HG03521 (cell line): ENCODE measurements around the gene REEP1.

ENCODE experiments used
- ATAC-seq: cut with Tn5 transposase; IDR thresholded peaks from one replicate; pipeline ENCODE4 v1.9.1; 2021; ENCODE audit warnings: mild to moderate bottlenecking, moderate library complexity; ENCODE audit not compliant: unreplicated experiment

The REEP1 gene, protein sequence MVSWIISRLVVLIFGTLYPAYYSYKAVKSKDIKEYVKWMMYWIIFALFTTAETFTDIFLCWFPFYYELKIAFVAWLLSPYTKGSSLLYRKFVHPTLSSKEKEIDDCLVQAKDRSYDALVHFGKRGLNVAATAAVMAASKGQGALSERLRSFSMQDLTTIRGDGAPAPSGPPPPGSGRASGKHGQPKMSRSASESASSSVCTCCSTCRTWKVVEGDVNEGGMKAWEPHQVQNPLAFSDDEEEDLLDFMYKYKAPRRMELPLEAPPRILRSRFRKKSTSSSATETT

DNA sequence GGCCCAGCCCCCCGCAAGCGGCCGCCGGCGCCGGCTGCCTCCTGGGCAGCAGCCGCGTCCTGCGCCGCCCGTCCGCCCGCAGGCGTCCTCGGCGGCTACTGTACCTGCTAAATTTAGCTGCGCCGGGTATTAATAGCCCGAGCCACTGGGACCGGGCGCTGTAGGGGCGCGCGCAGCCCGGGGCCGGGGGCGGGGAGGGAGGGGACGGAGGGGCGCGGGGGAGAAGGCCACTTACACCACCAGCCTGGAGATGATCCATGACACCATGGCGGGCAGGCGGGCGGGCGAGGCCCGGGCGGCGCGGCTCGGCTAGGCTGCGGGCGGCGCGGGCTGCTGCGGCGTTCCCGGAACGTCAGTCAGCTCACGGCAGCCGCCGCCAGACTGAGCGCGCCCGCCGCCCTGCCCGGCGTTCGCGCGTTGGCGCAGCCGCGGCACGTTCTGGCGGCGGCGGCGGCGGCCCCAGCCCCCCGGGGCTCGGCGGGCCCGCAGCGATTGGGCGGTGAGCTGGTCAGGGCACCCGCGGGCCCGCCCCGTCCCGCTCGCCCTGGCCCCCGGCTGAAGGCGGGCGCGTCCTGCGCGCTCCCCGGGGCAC lies at the start of gene REEP1:
Gene REEP1 (minus strand): TSS at position 383 of the 592 bp plus-strand sequence. CDS start 116 bp downstream, at position 267.
- ATAC-seq: no peak

DNA sequence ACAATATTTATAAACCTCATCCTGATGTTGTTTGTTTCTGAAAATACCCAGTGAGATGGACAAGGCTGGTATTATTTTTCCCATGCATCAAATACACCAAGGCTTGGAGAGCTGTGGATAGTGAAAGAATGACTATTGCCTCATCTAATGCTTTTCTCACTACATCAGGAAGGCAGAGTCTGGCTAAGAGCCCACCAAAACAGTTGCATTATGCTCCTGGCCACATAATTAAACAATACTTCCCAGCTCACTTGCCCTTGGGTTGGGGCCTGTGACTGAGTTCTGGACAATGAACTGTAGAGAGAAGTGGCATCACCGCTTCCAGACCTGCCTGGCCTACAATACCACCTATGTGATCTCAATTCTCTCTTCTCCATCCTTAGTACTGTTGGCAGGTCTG lies 46.4 kb upstream of the REEP1 start:
- no peak for ATAC-seq

DNA sequence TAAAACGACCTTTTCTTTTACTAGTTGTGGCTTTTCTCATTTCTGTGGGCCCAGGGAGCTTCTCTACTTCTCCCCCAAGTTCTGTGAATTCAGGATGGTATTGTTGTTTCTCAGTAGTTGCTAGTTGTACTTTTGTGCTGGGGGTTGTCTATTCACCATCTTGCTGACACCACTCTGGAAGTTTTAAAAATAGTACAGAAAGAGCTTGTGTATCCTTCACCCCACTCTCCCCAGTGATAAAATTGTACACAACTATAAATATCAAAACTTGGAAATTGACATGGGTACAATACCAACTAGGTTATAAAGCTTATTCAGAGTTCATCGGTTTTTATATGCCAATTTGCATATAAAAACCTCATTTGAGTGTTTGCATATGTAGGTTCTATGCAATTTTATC lies 45.3 kb upstream of the REEP1 start:
- no peak for ATAC-seq

DNA sequence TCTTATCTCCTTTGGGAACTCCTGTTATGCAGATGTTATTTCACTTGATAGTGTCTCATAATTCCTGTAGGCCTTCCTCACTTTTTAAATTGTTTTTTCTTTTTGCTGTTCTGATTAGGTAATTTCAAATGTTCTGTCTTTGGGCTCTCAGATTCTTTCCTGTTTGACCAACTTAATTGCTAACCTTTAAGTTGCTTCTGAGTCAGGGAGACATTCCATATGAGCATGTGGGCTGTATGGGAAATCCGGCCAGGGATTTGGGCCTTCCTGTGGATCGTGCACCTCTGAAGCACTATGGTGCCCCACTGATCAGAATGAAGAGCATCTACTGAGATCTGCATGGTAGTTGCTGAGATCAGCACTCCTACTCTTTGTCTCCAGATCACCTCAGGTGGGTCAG lies 44.7 kb upstream of the REEP1 start:
- no peak for ATAC-seq

DNA sequence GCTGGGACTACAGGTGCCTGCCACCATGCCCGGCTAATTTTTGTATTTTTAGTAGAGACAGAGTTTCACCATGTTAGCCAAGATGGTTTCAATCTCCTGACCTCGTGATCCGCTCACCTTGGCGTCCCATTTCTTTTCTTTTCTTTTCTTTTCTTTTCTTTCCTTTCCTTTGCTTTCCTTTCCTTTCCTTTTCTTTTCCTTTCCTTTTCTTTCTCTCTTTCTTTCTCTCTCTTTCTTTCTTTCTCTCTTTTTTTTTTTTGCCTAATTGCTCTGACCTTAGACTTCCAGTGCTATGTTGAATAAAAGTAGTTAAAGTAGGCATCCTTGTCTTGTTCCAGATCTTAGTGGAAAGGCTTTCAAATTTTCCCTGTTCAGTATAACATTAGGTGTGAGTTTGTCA lies 41.0 kb upstream of the REEP1 start:
- ATAC-seq: no peak

DNA sequence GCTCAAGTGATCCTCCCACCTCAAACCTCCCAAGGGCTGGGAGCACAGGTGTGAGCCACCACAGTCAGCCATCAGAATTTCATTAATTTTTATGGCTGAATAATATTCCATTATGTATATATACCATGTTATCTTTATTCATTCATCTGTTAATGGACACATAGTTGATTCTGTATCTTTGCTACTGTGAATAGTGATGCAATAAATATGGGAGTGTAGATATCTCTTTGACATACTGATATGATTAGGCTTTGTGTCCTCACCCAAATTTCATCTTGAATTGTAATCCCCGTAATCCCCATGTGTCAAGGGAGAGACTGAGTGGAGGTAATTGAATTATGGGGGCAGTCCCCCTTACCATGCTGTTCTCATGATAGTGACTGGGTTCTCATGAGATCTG lies 38.2 kb upstream of the REEP1 start:
- ATAC-seq: no peak

DNA sequence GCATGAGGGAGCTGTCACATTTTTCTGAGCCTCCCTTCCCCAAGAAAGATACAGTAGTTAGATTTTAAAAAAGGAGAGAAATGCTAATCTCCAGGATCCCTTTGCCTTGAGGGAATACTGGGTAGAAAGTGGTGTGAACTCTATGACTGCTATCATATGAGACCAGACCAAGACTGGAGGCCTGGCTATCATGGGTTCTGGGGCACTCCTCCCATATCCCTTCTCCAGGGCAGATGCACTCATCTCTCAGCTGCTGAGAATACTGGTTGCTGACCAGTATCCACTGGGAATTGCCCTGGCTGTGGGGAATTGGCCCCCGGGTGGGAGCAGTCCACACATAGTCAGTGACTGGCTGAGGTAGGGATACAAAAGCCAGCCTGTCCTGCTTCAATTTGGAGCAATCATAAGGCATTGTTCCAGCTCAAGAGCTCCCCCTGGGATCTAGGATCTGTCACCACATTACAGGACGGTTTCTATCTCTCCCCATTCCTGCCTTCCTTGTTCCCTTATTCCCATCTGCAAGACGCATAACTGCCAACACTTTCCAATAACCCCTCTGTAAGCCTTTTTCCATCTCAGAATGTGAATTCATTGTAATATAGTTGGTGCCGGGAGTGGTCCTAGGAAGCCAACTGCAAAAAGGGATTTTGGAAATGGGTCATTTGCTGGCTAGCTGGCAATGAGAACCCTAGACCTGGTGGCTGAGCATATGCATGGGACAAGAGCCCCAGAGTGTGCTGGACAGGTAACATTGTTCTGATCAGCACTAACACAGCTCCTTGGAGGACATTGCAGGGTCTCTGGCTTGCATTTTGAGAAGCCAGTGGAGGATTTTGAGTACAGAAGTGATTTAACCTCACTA lies 35.4 kb upstream of the REEP1 start:
- ATAC-seq: no peak

DNA sequence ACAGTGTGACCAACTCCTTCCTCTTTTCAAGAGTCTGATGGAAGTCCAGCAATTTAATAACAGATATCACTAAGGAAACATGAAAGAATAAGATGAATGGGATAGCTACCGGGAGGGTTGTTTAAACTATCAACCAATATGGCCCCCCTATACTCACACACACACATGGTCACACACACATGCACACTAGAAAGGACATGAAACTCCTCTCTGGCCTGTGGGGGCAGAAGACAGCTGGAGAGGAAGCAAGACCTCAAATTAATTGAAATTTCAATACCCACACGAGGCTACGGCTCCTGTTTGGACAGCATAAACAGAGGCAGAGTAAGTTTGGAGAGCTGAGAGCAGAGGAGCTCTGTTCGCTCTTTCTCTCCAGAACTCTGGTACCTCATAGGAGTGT lies 34.7 kb upstream of the REEP1 start:
- ATAC-seq: no peak

DNA sequence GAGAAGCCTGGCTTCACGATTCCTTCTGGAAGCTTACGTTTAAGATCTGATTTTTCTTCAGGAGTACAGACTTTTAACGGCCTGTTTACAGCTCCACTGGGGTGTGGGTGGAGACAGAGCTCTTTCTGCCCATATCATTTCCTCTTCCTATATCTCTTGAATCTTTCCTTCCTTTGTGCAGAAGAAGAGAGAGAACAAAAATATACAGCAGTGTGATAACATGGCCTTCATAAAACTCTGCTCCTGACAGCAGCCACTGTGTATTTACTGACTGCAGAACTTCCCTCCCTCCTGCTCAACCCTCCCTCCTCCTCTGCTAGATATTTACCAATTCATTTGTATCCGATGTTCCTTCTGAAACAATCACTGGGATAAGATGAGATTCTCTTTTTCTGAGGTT lies 34.1 kb upstream of the REEP1 start:
- ATAC-seq: no peak

DNA sequence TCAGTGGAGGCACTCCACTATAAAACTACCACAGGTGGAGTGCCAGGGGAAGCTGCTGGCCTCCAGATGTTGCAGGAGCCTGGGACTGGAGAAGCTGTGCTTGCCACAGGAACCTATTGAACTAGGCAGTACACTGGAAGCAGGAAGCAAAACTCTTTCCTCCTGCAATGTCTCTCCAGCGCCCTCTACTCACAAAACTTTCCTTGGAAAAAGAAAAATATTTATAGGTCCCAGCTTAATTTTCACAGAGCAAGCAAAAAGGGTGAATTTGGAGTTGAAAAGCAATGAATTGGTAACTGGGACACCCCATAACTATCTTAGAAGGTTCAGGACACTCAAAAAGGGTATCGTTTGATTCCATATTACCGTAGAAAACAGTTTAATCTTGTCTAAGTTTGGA lies 33.2 kb upstream of the REEP1 start:
- ATAC-seq: no peak

DNA sequence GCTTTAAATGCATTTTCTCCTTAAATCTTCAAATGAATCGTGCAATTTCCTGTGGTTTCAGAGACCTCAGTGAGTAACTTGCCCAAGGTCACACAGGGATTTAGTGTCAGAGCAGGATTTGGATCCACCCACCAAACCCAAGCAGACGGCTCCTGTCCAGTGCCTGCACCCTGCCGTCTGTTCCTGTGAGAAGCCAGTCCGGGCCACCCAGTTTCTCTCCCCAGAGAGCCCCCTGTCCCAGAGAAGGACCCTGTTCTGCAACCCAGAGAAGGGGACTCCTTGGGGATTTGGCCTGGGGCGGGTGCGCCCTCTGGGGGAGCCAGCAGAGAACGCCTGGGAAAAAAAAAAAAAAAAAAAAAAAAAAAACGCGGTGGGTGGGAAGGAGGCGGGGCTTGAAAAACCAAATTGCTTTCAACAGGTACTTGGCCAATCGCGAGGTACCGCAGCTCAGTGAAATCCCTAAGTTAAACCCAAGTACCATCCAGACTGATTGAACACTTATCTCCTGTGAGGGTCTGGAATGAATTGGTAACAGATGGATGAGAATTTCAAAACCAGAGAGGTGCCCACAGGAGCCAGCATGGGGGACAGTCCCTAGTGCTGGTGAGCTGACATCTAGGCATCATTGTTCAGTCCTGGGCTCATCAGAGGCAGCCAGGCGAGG lies 30.9 kb upstream of the REEP1 start:
- ATAC-seq: no peak

DNA sequence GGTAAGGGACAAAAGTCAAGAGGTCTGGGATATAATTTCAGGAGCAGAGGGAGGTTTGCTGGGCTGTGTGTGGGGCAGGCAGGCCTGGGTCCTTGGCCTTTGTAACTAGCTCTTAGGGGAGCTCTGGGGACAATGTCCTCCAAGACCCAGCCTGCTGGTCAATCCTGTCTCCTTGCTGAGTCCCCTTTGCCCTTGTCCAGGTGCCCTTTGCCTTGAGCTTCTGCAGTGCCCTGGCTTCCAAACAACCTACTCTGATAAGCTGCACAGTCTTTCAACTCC lies 30.0 kb upstream of the REEP1 start:
- ATAC-seq: no peak

DNA sequence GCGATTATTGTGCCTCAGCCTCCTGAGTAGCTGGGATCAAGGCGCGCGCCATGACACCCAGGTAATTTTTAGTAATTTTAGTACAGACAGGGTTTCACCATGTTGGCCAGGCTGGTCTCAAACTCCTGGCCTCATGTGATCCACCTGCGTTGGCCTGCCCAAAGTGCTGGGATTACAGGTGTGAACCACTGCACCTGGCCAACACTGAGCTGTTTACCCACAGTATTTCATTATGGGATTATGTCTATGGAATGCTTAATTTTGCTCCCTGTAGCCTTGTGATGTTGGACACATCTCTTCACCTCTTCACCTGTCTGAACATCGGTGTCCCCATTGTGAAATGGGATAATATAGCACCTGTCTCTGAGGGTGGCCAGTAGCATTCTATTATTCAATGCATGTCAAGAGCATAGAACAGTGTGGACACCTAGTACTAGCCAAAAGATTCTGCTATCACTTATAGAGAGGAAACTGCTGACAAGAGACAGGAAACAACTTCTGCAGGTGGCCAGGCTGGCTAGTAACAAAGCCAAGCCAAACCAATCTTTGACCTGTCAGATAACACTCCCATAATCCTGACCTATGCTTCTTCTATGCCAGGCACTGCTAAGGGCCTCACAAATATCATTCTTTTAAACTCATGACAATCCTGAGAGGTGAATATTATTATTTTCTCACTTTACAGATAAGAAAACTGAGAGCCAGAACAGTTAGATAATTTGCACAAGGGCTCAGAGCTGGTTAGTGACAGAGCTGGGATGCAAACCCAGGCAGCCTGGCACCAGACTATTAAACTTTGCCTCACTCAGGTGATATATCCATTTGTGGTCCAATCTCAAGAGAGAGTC lies 29.4 kb upstream of the REEP1 start:
- ATAC-seq: no peak

DNA sequence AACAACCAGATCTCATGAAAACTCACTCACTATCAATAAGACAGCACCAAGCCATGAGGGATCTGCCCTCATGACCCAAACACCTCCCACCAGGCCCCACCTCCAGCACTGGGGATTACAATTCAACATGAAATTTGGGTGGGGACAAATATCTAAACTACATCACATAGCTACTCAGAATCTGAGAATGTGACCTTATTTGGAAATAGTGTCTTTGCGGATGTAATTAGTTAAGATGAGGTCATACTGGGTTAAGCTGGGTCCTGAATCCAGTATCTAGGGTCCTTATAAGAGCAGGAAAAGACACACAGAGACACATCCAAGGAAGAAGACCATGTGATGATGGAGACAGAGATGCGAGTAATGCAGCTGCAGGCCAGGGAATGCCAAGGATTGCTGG lies 27.5 kb upstream of the REEP1 start:
- ATAC-seq: no peak

DNA sequence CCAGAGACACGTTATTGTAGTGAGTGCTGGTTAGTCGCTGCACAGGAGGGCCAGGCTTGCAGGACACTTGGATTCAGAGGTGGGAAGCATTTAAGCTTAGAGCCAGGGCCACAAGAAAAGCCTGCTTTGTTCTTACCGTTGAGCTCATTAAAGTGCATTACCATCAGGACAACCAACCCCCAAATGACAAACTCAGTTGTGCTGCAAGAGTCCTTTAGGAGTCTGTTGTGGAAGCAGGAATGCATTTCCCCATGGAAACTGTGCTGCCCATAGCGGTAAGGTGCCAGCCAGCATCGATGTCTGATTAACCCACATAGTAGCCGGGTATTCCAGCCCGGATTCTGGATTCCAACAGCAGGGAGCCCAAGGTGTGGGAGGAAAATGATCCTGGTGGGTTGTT lies 23.4 kb upstream of the REEP1 start:
- no peak for ATAC-seq

DNA sequence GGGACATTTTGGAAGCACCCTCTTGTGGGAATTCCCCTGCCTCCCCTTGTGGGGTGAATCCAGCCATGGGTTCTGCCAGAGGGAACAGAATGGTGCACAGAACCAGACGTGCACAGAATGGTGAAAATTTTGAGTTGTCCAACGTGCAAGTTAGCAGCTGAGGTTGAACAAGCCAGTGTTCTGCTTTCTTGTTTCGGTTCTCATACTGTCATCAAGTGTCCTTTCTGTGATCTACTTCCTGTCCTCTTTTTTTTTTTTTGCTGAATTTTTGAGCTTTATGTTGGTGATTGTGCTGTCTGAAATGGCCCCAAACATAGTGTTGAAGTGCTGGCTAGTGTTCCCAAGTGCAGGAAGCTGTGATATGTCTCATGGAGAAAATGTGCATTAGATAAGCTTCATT lies 21.5 kb upstream of the REEP1 start:
- ATAC-seq: peak; percentile 80

DNA sequence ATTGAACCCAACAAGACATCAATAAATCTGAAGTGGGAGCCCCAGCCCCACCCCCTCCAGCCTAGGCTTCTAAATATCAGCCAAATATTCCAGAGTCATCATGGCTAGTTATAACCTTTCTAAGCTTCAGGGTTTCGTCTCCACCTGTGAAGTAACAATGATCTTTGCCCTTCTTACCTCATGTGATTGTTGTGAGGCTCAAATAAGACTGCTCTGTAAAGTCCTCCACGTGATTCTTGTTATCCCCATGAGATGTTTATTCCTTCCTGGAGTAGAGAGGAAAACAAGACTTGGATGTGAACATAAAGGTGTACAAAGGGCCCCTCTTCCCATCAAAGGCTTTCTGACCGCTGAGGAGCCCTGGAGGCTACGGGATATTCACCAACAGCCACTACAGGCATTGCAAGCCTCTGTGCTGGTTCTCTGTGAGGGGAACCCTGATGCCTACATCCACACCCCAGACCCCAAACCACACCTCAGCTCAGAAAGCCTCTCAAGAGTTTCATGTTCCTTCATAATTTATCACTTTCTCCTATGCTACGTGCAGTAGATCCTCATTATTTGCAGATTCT lies 20.1 kb upstream of the REEP1 start:
- no peak for ATAC-seq

DNA sequence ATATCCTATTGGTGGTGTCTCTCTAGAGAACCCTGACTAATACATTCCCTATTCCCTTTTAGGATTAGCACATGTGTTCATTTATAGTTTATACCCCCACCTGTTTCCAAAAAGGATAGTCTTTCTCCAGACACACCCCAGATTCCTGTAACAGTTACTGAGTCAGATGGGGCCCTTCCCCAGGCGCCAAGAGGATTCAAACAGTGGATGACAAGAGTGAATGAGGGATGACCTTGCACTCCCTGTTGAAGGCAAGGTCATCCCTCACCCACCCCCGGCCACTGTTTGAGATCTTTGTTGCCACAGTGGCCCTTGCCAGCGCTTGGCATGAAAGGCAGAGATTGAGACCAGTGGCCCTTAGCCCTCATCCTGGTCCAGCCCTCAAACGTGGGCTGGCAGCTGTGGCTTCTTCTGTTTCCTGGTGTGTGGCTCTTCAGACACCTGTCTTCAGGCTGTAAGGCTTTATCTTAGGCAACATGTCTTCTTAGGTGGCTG lies 15.3 kb upstream of the REEP1 start:
- ATAC-seq: no peak

DNA sequence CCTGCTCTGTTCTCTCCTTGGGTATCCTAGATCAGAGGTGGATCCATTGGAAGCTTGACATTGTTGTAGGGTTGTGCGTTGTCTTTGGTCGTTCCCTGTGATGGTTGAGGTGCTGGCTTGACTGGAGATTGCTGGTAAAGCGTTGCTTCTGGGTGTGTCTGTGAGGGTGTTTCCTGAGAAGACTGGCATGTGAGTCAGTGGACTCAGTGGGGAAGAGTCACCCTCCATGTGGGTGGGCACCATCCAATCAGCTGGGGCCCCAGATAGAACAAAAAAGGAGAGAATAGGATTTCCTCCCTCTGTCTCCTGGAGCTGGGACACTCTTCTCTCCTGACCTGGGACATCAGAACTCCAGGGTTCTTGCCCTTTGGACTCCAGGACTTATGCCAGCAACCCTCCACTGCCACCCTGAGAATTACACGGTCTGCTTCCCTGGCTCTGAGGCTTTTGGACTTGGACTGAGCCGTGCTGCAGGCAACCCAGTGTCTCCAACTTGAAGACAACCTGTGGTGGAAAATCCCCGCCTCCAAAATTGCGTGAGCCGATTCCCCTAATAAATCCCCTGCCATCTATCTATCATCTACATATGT lies 14.8 kb upstream of the REEP1 start:
- ATAC-seq: no peak

DNA sequence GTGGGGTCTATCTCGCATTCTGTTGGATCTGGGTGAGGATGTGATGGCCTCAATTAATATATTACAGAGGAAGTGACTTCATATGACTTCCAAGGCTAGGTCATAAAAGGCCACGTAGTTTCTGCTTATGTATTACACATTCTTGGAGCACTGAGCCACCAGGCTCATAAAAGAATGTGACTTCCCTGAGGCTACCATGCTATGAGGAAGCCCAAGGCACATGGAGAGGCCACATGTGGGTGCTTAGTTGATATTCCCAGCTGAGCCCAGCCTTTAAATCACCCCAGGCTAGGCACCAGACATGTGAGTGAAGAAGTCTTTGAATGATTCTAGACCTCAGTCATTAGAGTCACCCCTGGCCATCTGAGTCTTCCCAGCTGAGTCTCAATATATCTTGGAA lies 13.3 kb upstream of the REEP1 start:
- no peak for ATAC-seq
